ENCODE data around the gene PLCL1. TPM values are rescaled to one million over a fixed set of nuclear protein-coding genes. Genes with fewer than 3 reads are reported as not detected.

The PLCL1 gene
- total and polyA plus RNA-seq, 12 donors: 17.3 to 131 (median 102) TPM

DNA sequence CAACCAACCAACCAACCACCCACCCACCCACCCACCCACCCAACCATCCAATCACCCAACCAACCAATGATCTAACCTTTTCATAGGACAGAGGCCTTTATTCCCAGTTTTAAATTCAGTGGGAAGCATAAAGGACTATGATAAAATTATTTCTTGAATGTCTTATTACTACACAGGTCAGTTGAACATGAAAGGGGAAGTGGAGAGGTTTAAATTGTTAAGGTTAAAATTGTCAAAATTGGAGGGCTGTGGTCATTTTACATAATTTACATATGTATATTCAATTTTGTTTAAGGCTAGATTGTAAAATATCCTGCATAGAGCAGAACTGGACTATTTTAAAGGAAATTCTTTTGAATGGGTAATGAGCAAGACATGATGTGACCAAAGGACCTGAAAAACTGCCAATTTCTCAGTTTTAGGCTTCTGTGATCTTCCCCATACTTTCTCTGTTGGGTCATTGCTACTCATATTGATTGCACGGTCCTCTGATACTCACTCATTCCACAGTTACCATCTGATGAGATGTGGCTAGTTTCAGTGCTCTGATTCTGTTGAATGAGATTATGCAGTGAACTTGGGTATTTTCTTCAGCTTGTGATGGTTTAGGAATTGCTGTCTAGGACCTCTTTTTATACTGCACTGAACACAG is 127.4 kb downstream of the PLCL1 start:
- Histone ChIP-seq H3K27ac (no peak overlapping the region), H3K4me3 (no peak overlapping the region), H3K9me3 (no peaks in the 10 kb centered on the region), H3K4me1 (peaks cover 5 to 42% (median 32%) of the 10 kb centered on the region in 9 donors), H3K27me3 (no peaks in the 10 kb centered on the region), H3K36me3 (no peaks in the 10 kb centered on the region)
- ATAC-seq (no peak), DNase-seq (no peak)
- intact Hi-C loops (cut with DNase I): no loop called here
- no peak for TF ChIP-seq CTCF (IDR thresholded peaks at IDR 0.05)
- 78 to 79% methylated on average over 1 of the region's 1 CpG for WGBS, 2 donors

- Histone ChIP-seq H3K27ac (no peak overlapping the region), H3K4me1 (peaks cover 1 to 40% (median 28%) of the 10 kb centered on the region in 9 donors), H3K36me3 (no peaks in the 10 kb centered on the region), H3K4me3 (no peak overlapping the region), H3K9me3 (no peaks in the 10 kb centered on the region), H3K27me3 (no peaks in the 10 kb centered on the region)
- WGBS, 2 donors: 96 to 97% methylated on average over 5 of the region's 5 CpGs
- ATAC-seq (no peak), DNase-seq (no peak)
- intact Hi-C loops (cut with DNase I): no loop called here
- no peak for TF ChIP-seq CTCF (IDR thresholded peaks at IDR 0.05)
These were observed 128.0 kb downstream of the PLCL1 start for GRCh38 chr2:197932374-197932773.

DNA sequence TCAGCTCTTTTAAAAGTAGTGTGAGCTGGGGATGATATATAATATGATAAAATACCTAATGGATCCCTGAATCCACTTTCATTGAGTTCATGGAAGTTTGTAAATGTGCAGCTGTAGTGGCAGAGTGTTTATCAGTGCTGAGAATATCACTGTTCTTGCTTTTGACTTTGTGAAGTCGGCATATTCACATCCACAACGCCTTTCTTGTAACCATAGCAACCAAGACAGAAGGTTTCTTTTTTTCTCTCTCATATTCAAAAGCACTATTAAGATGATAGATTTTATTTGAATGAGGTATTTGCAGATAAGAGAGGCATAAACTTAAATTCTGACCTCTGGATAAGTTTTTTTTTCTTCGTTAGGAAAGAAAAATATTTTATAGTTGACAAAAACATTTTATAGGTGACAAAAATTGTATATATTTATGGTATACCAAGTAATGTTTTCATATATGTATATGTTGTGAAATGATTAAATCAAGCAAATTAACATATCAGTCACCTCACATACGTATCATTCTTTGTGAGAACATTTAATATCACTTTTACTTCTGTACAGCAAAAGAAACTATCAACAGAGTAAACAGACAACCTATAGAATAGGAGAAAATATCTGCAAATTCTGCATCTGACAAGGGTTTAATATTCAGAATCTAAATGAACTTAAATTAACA is 130.0 kb downstream of the PLCL1 start:
- H3K4me1 ChIP-seq: peaks cover 0 to 28% (median 8%) of the 10 kb centered on the region in 9 donors
- 58 to 59% methylated on average over 4 of the region's 4 CpGs for WGBS, 2 donors
- TF ChIP-seq CTCF (IDR thresholded peaks at IDR 0.05): no peak
- no peak overlapping the region for H3K27ac ChIP-seq
- ATAC-seq: no peak
- H3K9me3 ChIP-seq: no peaks in the 10 kb centered on the region
- no peaks in the 10 kb centered on the region for H3K27me3 ChIP-seq
- DNase-seq: no peak
- intact Hi-C loops (cut with DNase I): no loop called here
- H3K36me3 ChIP-seq: no peaks in the 10 kb centered on the region
- no peak overlapping the region for H3K4me3 ChIP-seq

DNA sequence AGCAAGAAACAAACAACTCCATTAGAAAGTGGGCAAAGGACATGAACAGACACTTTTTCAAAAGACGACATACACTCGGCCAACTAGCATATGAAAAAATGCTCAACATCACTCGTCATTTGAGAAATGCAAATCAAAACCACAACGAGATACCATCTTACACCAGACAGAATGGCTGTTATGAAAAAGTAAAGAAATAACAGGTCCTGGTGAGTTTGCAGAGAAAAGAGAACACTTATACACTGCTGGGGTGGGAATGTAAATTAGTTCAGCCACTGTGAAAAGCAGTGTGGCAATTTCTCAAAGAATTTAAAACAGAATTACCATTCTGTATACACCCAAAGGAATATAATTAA is 130.5 kb downstream of the PLCL1 start:
- intact Hi-C loops (cut with DNase I): no loop called here
- ATAC-seq: no peak

More for the DNA sequence above, 130.5 kb downstream of the PLCL1 start:
- no peaks in the 10 kb centered on the region for H3K9me3 ChIP-seq
- DNase-seq: no peak
- H3K27ac ChIP-seq: no peak overlapping the region
- no peaks in the 10 kb centered on the region for H3K36me3 ChIP-seq
- WGBS, 2 donors: 91 to 92% methylated on average over 4 of the region's 4 CpGs
- no peaks in the 10 kb centered on the region for H3K27me3 ChIP-seq
- peaks cover 0 to 23% (median 3%) of the 10 kb centered on the region in 9 donors for H3K4me1 ChIP-seq
- TF ChIP-seq CTCF (IDR thresholded peaks at IDR 0.05): no peak
- no peak overlapping the region for H3K4me3 ChIP-seq
